Large intestine (tissue), 3 donors: ENCODE measurements around the gene C7orf57. TPM values are rescaled to one million over a fixed set of nuclear protein-coding genes. Genes with fewer than 3 reads are reported as not detected.
A peak's percentile ranks its signal among the peaks of the same experiment; 100 is the strongest.

ENCODE experiments used
- DNase-seq, 2 donors: peaks; one replicate each; pipeline versions ENCODE4 v3.0.0 to v3.0.0-alpha.2; 2013
- H3K27ac ChIP-seq: one replicate; pipeline ENCODE4 v1.5.1; 2013; ENCODE audit warnings: low read length
- H3K27me3 ChIP-seq: 2 replicates; pipeline ENCODE4 v1.6.1; 2013; ENCODE audit warnings: low read length; ENCODE audit not compliant: control insufficient read depth, insufficient read depth
- H3K36me3 ChIP-seq: 2 replicates; pipeline ENCODE4 v1.6.1; 2013; ENCODE audit warnings: low read length; ENCODE audit not compliant: control insufficient read depth, insufficient read depth
- H3K4me1 ChIP-seq: one replicate; pipeline ENCODE4 v1.6.1; 2013; ENCODE audit warnings: low read length; ENCODE audit not compliant: control insufficient read depth, insufficient read depth
- H3K4me3 ChIP-seq: one replicate; pipeline ENCODE4 v1.5.1; 2013; ENCODE audit warnings: low read length
- H3K9me3 ChIP-seq: one replicate; pipeline ENCODE4 v1.6.1; 2013; ENCODE audit warnings: mild to moderate bottlenecking, low read depth, low read length, moderate library complexity; ENCODE audit not compliant: control insufficient read depth
- WGBS: methylation state at CpG from one replicate; pipeline ENCODE4 v1.1.5; 2013; ENCODE audit warnings: low lambda C conversion rate; ENCODE audit not compliant: insufficient coverage; 5-methylcytosine and 5-hydroxymethylcytosine counted together
- polyA plus RNA-seq: library from polyadenylated mRNA; unstranded; fragments of 120-200 nt; gene quantifications from one replicate; pipeline ENCODE4 v1.2.1, GENCODE V29; 2013

The C7orf57 gene
- polyA plus RNA-seq, 1 donor, result 0.28 TPM

DNA sequence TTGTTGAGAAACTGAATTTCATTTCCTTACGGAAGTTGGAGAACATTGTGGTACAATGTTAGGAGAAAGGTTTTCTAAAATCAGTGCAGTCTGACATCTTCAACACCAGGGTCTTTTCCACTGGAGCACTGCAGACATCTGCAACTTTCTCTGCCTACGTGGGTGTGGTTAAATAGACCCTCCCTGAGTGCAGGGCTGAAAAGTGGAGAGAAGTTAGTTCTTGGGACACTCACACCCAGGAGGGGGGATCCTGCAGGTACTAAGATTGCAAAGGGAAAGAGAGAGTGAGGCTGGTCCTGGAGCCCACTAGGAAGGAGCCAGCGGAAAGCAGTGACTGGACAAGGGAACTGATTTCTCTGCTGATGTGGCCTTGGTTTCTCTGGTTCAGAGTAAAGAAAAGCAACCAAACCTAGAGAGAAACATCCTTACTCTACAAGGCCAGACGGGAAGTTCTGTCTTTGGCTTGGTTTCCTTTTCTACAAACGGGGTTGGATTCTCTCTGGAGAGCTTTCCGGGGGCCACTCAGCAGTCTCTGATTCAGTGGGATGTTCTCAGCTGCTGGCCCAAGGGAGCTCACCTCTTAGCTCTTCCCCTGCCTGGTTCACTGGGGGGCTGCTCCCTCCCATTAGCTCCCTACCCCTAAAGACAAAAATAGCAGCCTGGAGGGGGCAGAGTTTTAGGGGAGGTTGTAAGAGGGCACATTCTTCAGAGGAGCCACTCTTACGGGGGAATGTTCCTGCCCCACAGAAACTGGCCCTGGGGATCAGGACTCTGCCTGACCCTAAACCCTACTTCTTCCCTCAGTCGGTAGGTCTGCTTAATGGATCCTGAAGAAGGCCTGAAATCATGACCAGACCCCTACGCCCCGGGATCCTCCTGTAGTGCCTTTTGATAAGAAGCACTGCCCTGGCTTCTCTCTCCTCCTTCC, 56.4 kb downstream of the C7orf57 start:
- no peak overlapping the region for H3K27ac ChIP-seq
- no peak overlapping the region for H3K4me3 ChIP-seq
- DNase-seq, result no peak

DNA sequence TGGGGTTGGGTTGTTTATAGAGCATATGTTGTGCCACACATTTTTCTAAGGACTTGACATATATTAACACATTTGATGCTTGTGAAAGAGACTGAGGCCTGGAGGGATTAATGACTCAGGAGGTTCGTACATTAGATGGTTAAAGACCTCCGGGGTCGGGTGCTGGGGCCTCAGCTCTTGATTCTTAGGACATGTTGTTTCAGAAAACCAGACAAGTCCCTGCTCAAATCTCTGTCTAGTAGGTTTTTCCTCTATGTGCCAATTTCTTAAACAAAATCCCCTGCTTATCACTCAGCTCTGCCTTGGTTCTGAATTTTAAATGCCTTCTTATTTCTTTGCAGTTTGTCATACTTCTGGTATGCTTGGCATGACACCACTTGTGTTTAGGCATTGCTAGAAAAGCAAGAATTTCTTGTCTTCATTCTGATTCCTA, 59.5 kb downstream of the C7orf57 start:
- no CpG with 5 or more reads among the region's 3 CpGs for WGBS
- peaks cover 6% of the 10 kb centered on the region for H3K36me3 ChIP-seq
- no peak overlapping the region for H3K27ac ChIP-seq

More for the DNA sequence above, 56.4 kb downstream of the C7orf57 start:
- Histone ChIP-seq H3K27me3 (peaks cover 6% of the 10 kb centered on the region), H3K9me3 (no peaks in the 10 kb centered on the region), H3K36me3 (peaks cover 6% of the 10 kb centered on the region), H3K4me1 (peaks cover 6% of the 10 kb centered on the region)
- no CpG with 5 or more reads among the region's 10 CpGs for WGBS

DNA sequence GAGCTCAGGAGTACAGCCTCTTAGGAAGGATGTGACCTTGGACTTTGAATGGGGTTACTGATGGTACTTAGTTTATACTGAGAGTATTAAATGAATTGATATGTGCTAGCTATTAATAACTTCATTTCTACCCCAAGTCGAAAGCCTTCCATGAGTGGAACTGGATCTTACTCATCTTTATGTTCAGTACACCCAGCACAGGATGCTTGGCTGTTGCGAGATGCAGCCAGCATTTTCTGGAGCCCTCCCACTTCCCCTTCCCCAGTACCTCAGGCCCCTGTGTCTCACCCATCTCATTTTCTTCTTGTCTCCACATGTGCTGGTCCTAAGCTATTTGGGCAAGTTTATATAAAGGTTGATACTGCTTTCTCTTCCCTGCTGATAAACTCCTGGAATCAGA, 60.9 kb downstream of the C7orf57 start:
- no peak for DNase-seq
- Histone ChIP-seq H3K9me3 (no peaks in the 10 kb centered on the region), H3K36me3 (peaks cover 6% of the 10 kb centered on the region), H3K4me1 (no peaks in the 10 kb centered on the region), H3K4me3 (no peak overlapping the region), H3K27me3 (no peaks in the 10 kb centered on the region), H3K27ac (no peak overlapping the region)
- WGBS, result no CpG with 5 or more reads among the region's 2 CpGs

More for the DNA sequence above, 59.5 kb downstream of the C7orf57 start:
- Histone ChIP-seq H3K4me3 (no peak overlapping the region), H3K9me3 (no peaks in the 10 kb centered on the region), H3K4me1 (no peaks in the 10 kb centered on the region), H3K27me3 (peaks cover 3% of the 10 kb centered on the region)
- no peak for DNase-seq

DNA sequence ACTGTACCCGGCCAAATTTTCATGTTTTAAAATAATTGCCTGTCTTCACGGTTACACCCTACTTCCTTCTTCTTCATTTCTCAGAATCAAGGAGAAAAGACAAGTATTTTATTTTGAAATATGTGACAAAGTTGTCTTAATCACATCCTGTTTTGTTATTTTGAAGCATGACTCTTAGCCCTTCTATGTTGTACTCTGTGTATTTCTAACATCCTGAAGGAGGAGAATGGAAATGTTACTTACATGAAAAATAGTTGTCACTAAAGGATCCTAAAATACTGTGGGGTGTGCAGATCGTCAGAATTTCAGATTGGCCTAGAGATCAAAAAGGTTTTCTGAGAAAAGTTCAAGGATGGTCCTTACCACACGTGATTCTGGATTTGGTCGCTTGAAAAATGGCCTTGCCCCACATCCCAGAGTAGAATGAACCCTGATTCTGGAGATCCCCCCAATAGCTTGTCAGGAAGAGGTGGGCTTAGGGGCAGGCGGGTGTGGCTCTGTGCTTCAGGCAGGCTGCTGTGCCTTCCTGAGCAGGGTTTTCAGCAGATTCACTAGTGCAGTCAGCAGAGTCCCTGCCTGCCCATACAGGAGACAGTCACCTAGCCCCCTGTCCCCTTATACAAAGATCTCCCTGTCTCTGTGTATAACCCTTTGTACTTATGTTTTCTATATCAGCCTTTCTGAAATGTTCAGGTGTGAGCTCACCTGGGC, 62.3 kb downstream of the C7orf57 start:
- Histone ChIP-seq H3K4me1 (no peaks in the 10 kb centered on the region), H3K9me3 (no peaks in the 10 kb centered on the region), H3K27me3 (no peaks in the 10 kb centered on the region), H3K4me3 (no peak overlapping the region), H3K36me3 (peaks cover 10% of the 10 kb centered on the region), H3K27ac (no peak overlapping the region)
- DNase-seq, result no peak
- WGBS, result 80% methylated on average over 1 of the region's 6 CpGs

DNA sequence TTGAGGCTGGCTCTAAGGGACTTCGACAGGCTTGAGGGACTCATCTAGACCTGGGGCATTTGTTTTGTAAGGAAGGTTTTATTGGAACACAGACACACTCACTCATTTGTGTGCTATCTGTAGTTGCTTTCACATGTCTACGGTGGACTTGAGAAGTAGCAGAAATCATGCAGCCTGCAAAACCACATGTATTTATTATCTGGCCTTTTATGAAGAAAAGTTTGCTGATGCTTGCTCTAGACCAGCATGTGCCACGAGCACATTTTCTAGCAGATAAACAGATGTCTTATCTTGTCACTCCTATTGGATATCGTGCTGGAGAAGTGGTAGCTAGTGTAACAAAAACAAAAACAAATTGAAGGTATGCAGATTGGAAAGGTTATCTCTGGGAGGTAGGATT, 63.5 kb downstream of the C7orf57 start:
- WGBS, result no CpG with 5 or more reads among the region's 4 CpGs
- no peak for DNase-seq

DNA sequence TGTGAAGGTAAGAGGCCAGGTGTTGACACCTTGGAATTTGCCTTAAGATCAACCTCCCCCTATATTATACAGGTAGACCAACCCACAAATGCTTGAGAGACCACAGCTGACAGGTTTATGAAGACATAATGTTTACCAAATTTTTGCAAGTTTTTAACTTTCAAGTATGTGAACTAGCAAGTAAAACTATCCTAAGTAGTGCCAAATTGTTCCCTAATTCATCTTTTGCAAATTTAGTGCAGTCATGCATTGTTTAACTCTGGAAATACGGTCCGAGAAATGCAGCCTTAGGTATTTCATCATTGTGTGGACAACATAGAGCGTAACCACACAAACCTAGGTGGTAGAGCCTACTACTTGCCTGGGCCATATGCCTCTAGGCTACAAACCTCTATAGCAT, 64.4 kb downstream of the C7orf57 start:
- peaks cover 12% of the 10 kb centered on the region for H3K36me3 ChIP-seq
- no CpG with 5 or more reads among the region's 3 CpGs for WGBS
- no peak overlapping the region for H3K27ac ChIP-seq
- H3K9me3 ChIP-seq, result no peaks in the 10 kb centered on the region
- no peak for DNase-seq
- no peak overlapping the region for H3K4me3 ChIP-seq
- H3K27me3 ChIP-seq, result no peaks in the 10 kb centered on the region
- no peaks in the 10 kb centered on the region for H3K4me1 ChIP-seq

More for the DNA sequence above, 63.5 kb downstream of the C7orf57 start:
- Histone ChIP-seq H3K27me3 (no peaks in the 10 kb centered on the region), H3K9me3 (no peaks in the 10 kb centered on the region), H3K4me1 (no peaks in the 10 kb centered on the region), H3K36me3 (peaks cover 12% of the 10 kb centered on the region), H3K27ac (no peak overlapping the region), H3K4me3 (no peak overlapping the region)

DNA sequence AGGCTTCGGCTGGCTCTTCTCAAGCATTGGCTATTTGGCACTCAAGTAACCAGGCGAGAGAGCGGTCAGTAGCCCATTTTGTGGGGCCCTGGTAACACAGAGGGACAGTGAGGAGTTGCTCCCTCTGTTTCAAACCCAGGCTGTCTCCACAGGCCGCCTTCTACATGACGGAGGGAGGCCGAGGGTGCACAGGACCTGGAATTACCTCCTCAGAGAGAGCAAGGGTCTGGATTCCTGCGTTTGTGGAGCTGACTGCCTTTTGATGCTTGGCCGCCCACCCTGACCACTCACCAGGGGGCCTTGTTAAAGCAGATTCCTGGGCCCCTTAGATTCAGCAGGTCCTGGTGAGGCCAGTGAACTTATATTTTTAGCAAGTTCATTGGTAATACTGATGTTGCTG, 66.0 kb downstream of the C7orf57 start:
- Histone ChIP-seq H3K27ac (no peak overlapping the region), H3K36me3 (peaks cover 12% of the 10 kb centered on the region), H3K9me3 (no peaks in the 10 kb centered on the region), H3K4me3 (no peak overlapping the region), H3K4me1 (no peaks in the 10 kb centered on the region), H3K27me3 (no peaks in the 10 kb centered on the region)
- WGBS, result no CpG with 5 or more reads among the region's 8 CpGs
- DNase-seq, result no peak

DNA sequence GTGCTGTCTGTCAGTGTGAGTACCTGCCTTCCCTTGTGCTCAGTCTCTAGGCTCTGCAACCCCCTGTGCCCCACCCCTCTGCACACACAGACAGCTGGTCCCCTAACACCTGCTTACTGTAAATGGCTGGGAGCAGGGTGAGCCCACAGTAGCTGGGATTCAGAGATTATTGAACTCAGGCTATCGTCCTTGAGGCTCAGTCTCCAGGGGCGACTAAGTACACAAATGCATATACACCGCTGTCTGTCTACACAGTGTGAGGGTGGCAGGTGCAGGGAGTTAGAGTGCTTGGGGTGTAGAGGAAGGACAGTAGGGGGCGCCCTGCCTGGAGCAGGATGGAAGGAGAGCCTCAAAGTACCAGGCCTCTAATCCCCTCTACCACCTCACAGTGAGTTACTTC, 66.6 kb downstream of the C7orf57 start:
- Histone ChIP-seq H3K4me1 (no peaks in the 10 kb centered on the region), H3K27me3 (no peaks in the 10 kb centered on the region), H3K9me3 (no peaks in the 10 kb centered on the region), H3K27ac (no peak overlapping the region), H3K36me3 (peaks cover 12% of the 10 kb centered on the region), H3K4me3 (no peak overlapping the region)
- no CpG with 5 or more reads among the region's 4 CpGs for WGBS
- DNase-seq, result peak in 1 of 2 donors; percentile 57

DNA sequence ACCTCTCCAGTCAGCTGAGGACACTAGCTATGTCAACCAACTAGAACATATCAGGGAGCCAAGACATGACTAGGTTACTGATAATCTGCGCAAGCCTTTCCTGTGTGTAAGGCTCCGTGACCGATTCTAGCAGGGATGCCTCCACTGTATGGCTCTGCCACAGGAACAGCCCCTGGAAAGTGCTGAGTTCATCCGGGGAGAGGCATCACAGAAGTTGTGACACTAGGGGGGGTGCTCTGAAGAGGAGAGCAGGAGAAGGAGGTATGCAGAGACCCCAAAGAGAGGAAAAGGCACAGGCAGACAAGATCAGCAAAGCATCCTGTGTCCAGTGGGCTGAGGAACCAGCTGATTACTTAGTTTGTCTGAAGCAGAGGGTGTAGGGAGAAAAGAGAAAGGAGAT, 67.2 kb downstream of the C7orf57 start:
- Histone ChIP-seq H3K27me3 (no peaks in the 10 kb centered on the region), H3K36me3 (peaks cover 17% of the 10 kb centered on the region), H3K9me3 (no peaks in the 10 kb centered on the region), H3K27ac (no peak overlapping the region), H3K4me3 (no peak overlapping the region), H3K4me1 (no peaks in the 10 kb centered on the region)
- no CpG with 5 or more reads among the region's 4 CpGs for WGBS
- no peak for DNase-seq

DNA sequence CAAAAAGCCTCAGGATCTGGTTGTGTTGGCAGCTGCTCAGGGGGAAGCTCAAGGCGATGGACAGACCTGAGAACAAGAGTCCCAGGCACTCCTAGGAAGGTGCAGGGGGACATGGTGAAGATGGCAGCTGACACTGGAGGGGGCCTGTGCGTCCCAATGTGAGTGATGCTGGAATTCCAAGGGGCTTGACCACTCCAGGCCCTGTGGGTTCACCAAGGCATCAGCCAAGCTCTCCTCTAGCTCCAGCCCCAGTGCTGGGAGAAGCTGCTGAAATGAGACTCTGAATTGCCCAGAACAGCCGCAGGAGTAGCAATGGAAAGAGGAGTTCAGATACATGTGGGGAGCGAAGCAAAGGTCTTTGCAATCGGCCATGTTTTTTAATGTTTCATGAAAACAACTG, 69.7 kb downstream of the C7orf57 start:
- WGBS, result 100% methylated on average over 1 of the region's 5 CpGs
- no peaks in the 10 kb centered on the region for H3K9me3 ChIP-seq

More for the DNA sequence above, 69.7 kb downstream of the C7orf57 start:
- Histone ChIP-seq H3K4me1 (no peaks in the 10 kb centered on the region), H3K4me3 (no peak overlapping the region), H3K27me3 (no peaks in the 10 kb centered on the region), H3K27ac (no peak overlapping the region), H3K36me3 (peaks cover 20% of the 10 kb centered on the region)
- DNase-seq, result no peak
